GM19397 (cell line): Measurements from ENCODE around the gene TSHZ2.
"Not testable (repeated sequence)": the region's sequence is repeated elsewhere in the genome, so short reads cannot be mapped to it uniquely, and the experiment has no call there.

Experiments
- ATAC-seq: cut with Tn5 transposase; IDR thresholded peaks from one replicate; pipeline ENCODE4 v1.9.1; 2021; ENCODE audit warnings: mild to moderate bottlenecking, moderate library complexity; ENCODE audit not compliant: unreplicated experiment

The TSHZ2 gene

GRCh38 chr20:53081916-53082863 is 110.0 kb downstream of the TSHZ2 start:
- no peak for ATAC-seq

GRCh38 chr20:53083411-53083810 is 111.3 kb downstream of the TSHZ2 start:
- ATAC-seq = no peak

- no peak for ATAC-seq
Measured at GRCh38 chr20:53084408-53084997, 112.3 kb downstream of the TSHZ2 start.

- ATAC-seq = no peak
Measured at GRCh38 chr20:53085720-53086119, 113.6 kb downstream of the TSHZ2 start.

- ATAC-seq = no peak
Measured at GRCh38 chr20:53087037-53087777, 115.0 kb downstream of the TSHZ2 start.

- no peak for ATAC-seq
Measured at GRCh38 chr20:53088786-53089185, 116.6 kb downstream of the TSHZ2 start.

GRCh38 chr20:53089851-53090250 is 117.7 kb downstream of the TSHZ2 start:
- ATAC-seq = not testable (repeated sequence)

GRCh38 chr20:53091789-53092188 is 119.6 kb downstream of the TSHZ2 start:
- no peak for ATAC-seq

- ATAC-seq = no peak
Measured at GRCh38 chr20:53092772-53093300, 120.7 kb downstream of the TSHZ2 start.

GRCh38 chr20:53097371-53097770 is 125.2 kb downstream of the TSHZ2 start:
- ATAC-seq = no peak

- ATAC-seq = no peak
Measured at GRCh38 chr20:53097791-53098190, 125.6 kb downstream of the TSHZ2 start.

GRCh38 chr20:53098621-53099020 is 126.5 kb downstream of the TSHZ2 start:
- ATAC-seq = no peak

- no peak for ATAC-seq
Measured at GRCh38 chr20:53099856-53100255, 127.7 kb downstream of the TSHZ2 start.

- ATAC-seq = no peak
Measured at GRCh38 chr20:53100476-53100911, 128.3 kb downstream of the TSHZ2 start.

GRCh38 chr20:53101992-53102760 is 130.0 kb downstream of the TSHZ2 start:
- no peak for ATAC-seq

- ATAC-seq = no peak
Measured at GRCh38 chr20:53103124-53103523, 131.0 kb downstream of the TSHZ2 start.

- no peak for ATAC-seq
Measured at GRCh38 chr20:53104884-53105283, 132.7 kb downstream of the TSHZ2 start.

GRCh38 chr20:53116733-53117132 is 144.6 kb downstream of the TSHZ2 start:
- ATAC-seq = no peak

- ATAC-seq = no peak
Measured at GRCh38 chr20:53122853-53123252, 150.7 kb downstream of the TSHZ2 start.

GRCh38 chr20:53124075-53124551 is 152.0 kb downstream of the TSHZ2 start:
- ATAC-seq = no peak
